ENCODE measurements around the gene LMO4.

GRCh38 chr1:87369736-87370478 lies 41.2 kb downstream of the LMO4 start:
- TF ChIP-seq, protein P1, sequence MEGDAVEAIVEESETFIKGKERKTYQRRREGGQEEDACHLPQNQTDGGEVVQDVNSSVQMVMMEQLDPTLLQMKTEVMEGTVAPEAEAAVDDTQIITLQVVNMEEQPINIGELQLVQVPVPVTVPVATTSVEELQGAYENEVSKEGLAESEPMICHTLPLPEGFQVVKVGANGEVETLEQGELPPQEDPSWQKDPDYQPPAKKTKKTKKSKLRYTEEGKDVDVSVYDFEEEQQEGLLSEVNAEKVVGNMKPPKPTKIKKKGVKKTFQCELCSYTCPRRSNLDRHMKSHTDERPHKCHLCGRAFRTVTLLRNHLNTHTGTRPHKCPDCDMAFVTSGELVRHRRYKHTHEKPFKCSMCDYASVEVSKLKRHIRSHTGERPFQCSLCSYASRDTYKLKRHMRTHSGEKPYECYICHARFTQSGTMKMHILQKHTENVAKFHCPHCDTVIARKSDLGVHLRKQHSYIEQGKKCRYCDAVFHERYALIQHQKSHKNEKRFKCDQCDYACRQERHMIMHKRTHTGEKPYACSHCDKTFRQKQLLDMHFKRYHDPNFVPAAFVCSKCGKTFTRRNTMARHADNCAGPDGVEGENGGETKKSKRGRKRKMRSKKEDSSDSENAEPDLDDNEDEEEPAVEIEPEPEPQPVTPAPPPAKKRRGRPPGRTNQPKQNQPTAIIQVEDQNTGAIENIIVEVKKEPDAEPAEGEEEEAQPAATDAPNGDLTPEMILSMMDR (IDR thresholded peaks at IDR 0.05) = no peak
- TF ChIP-seq EZH2 (IDR thresholded peaks at IDR 0.05; ENCODE audit: borderline replicate concordance, insufficient read depth, low read depth, low read length, poor library complexity, severe bottlenecking) = no peak
